Breast epithelium (tissue), 3 donors: ENCODE data around the gene MESP2.

Experiments
- POLR2AphosphoS5 ChIP-seq, 3 donors: sonication (generic); formaldehyde crosslinking; IDR thresholded peaks; one replicate each; pipeline ENCODE4 v1.6.1; 2017; ENCODE audit warnings: antibody characterized with exemption in 3 of 3
- TF ChIP-seq, protein P1 (sequence below), 3 donors: fragments of 450-650 bp; IDR thresholded peaks; one replicate each; pipeline ENCODE4 v1.5.1; 2016 to 2017; ENCODE audit warnings: antibody characterized with exemption in 3 of 3, mild to moderate bottlenecking in 3 of 3, moderate library complexity in 3 of 3

DNA sequence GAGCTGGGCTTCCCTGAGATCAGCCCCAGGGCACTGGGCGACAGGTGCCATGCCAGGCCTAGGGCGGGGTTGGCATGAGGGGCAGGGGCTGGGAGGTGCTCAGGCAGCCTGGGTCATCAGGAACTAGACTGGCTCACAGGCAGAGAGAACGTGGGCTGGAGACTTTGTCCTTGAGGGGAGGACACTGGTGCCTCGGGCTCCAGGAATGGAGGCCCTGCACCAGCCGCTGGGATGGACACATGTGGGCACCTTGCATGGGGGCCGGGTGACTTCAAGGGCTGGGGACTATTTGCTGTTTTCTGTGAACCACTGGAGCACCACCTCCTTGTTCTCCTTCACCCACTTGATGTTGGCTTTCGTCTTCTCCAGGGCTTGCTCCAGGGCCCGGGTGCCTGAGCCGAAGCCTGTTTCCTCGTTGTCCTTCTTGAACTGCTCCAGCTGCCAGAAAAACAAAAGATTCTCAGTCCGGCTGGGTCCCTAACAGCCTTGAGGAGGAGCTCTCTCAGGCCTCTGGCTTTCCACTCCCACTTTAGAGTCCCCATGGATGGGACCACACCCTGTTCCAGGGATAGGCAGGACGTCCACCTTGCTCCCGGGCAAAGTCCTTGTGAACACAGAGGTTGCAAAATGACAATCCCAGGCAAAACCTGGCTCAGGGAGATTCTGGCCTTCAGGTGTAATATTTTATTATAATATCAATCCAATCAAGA lies 9.1 kb downstream of the MESP2 start:
- TF ChIP-seq POLR2AphosphoS5 (IDR thresholded peaks at IDR 0.05) = no peak
- TF ChIP-seq, protein P1, sequence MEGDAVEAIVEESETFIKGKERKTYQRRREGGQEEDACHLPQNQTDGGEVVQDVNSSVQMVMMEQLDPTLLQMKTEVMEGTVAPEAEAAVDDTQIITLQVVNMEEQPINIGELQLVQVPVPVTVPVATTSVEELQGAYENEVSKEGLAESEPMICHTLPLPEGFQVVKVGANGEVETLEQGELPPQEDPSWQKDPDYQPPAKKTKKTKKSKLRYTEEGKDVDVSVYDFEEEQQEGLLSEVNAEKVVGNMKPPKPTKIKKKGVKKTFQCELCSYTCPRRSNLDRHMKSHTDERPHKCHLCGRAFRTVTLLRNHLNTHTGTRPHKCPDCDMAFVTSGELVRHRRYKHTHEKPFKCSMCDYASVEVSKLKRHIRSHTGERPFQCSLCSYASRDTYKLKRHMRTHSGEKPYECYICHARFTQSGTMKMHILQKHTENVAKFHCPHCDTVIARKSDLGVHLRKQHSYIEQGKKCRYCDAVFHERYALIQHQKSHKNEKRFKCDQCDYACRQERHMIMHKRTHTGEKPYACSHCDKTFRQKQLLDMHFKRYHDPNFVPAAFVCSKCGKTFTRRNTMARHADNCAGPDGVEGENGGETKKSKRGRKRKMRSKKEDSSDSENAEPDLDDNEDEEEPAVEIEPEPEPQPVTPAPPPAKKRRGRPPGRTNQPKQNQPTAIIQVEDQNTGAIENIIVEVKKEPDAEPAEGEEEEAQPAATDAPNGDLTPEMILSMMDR (IDR thresholded peaks at IDR 0.05) = no peak
